ENCODE data around the gene MYH11. TPM values are rescaled to one million over a fixed set of nuclear protein-coding genes. Genes with fewer than 3 reads are reported as not detected.

MYH11 gene
- total RNA-seq, 2 donors from 2014 or later = 0.09 to 0.29 TPM

DNA sequence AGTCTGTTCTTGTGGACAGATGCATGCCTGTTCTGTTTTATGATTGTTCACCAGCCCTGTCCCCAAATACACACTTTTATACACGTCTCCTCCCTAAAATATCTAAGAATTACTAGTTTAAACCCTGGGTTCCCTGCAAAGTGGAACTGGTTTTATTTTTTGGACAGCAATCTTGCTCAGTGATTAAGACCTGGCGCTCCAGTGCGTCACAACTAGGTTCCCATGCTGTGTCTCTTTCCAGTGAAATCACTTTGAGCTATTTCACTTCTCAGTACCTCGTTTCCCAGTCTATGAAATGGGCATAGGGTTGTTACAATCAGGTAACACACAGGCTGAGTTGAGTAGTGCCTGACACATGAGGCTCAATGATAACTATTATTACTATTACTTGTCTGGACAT, 30.5 kb upstream of the MYH11 start:
- no peaks in the 10 kb centered on the region for H3K9me3 Mint-ChIP-seq
- peaks cover 2% of the 10 kb centered on the region for H3K4me1 ChIP-seq (ENCODE audit: control insufficient read depth, insufficient read depth, low read length)
- peaks cover 1% of the 10 kb centered on the region for H3K27me3 Mint-ChIP-seq (ENCODE audit: insufficient read depth)
- H3K4me3 ChIP-seq (ENCODE audit: low read length) = peak overlapping the region; percentile 100
- peak overlapping the region; percentile 99 for H3K4me3 Mint-ChIP-seq
- H3K27ac Mint-ChIP-seq = no peak overlapping the region
- H3K27ac ChIP-seq (ENCODE audit: low read depth, low read length) = no peak overlapping the region
- H3K9me3 ChIP-seq (ENCODE audit: control insufficient read depth, low read length) = no peaks in the 10 kb centered on the region
- H3K9ac ChIP-seq (ENCODE audit: extremely low read depth, low read length, poor library complexity, severe bottlenecking) = no peak overlapping the region
- H3K36me3 ChIP-seq (ENCODE audit: control insufficient read depth, insufficient read depth, low read length) = peaks cover 26% of the 10 kb centered on the region
- WGBS, 2 experiments (ENCODE audit: insufficient coverage in 1 of 2, insufficient read length in 1 of 2) = 88 to 93% methylated on average over 4 of the region's 4 CpGs
- peaks cover 17% of the 10 kb centered on the region for H3K36me3 Mint-ChIP-seq (ENCODE audit: low read depth)
- TF ChIP-seq CTCF (conservative IDR thresholded peaks at IDR 0.05) = no peak
- H3K4me1 Mint-ChIP-seq = peaks cover 7% of the 10 kb centered on the region
- no peaks in the 10 kb centered on the region for H3K27me3 ChIP-seq (ENCODE audit: control insufficient read depth, insufficient read depth, low read length, poor library complexity, severe bottlenecking)
- no peak for DNase-seq

- TF ChIP-seq CTCF (conservative IDR thresholded peaks at IDR 0.05) = no peak
- H3K36me3 Mint-ChIP-seq (ENCODE audit: low read depth) = peaks cover 27% of the 10 kb centered on the region
- H3K9ac ChIP-seq (ENCODE audit: extremely low read depth, low read length, poor library complexity, severe bottlenecking) = no peak overlapping the region
- DNase-seq = no peak
- no peak overlapping the region for H3K27ac ChIP-seq (ENCODE audit: low read depth, low read length)
- peaks cover 34% of the 10 kb centered on the region for H3K36me3 ChIP-seq (ENCODE audit: control insufficient read depth, insufficient read depth, low read length)
- H3K27me3 Mint-ChIP-seq (ENCODE audit: insufficient read depth) = no peaks in the 10 kb centered on the region
- H3K4me3 ChIP-seq (ENCODE audit: low read length) = no peak overlapping the region
- 46 to 100% methylated on average over 1 of the region's 1 CpG for WGBS, 2 experiments (ENCODE audit: insufficient coverage in 1 of 2, insufficient read length in 1 of 2)
- H3K4me1 ChIP-seq (ENCODE audit: control insufficient read depth, insufficient read depth, low read length) = peaks cover 2% of the 10 kb centered on the region
- peaks cover 7% of the 10 kb centered on the region for H3K4me1 Mint-ChIP-seq
- H3K4me3 Mint-ChIP-seq = no peak overlapping the region
- H3K9me3 ChIP-seq (ENCODE audit: control insufficient read depth, low read length) = no peaks in the 10 kb centered on the region
- no peaks in the 10 kb centered on the region for H3K27me3 ChIP-seq (ENCODE audit: control insufficient read depth, insufficient read depth, low read length, poor library complexity, severe bottlenecking)
- no peaks in the 10 kb centered on the region for H3K9me3 Mint-ChIP-seq
- no peak overlapping the region for H3K27ac Mint-ChIP-seq
Observed at GRCh38 chr16:15886078-15886477, 29.2 kb upstream of the MYH11 start.

- DNase-seq = no peak
- Mint-ChIP-seq H3K9me3 (no peaks in the 10 kb centered on the region), H3K36me3 (ENCODE audit: low read depth) (peaks cover 27% of the 10 kb centered on the region), H3K27me3 (ENCODE audit: insufficient read depth) (no peaks in the 10 kb centered on the region), H3K4me1 (peaks cover 7% of the 10 kb centered on the region), H3K27ac (no peak overlapping the region), H3K4me3 (no peak overlapping the region)
- H3K4me1 ChIP-seq (ENCODE audit: control insufficient read depth, insufficient read depth, low read length) = peaks cover 2% of the 10 kb centered on the region
- no peaks in the 10 kb centered on the region for H3K9me3 ChIP-seq (ENCODE audit: control insufficient read depth, low read length)
- 96 to 98% methylated on average over 5 of the region's 5 CpGs for WGBS, 2 experiments (ENCODE audit: insufficient coverage in 1 of 2, insufficient read length in 1 of 2)
- no peak overlapping the region for H3K27ac ChIP-seq (ENCODE audit: low read depth, low read length)
- H3K36me3 ChIP-seq (ENCODE audit: control insufficient read depth, insufficient read depth, low read length) = peaks cover 39% of the 10 kb centered on the region
- H3K9ac ChIP-seq (ENCODE audit: extremely low read depth, low read length, poor library complexity, severe bottlenecking) = no peak overlapping the region
- H3K27me3 ChIP-seq (ENCODE audit: control insufficient read depth, insufficient read depth, low read length, poor library complexity, severe bottlenecking) = no peaks in the 10 kb centered on the region
- TF ChIP-seq CTCF (conservative IDR thresholded peaks at IDR 0.05) = no peak
- no peak overlapping the region for H3K4me3 ChIP-seq (ENCODE audit: low read length)
Observed at GRCh38 chr16:15885560-15886001, 28.8 kb upstream of the MYH11 start.
